ENCODE results near the gene PPP2R3A.

The PPP2R3A gene

DNA sequence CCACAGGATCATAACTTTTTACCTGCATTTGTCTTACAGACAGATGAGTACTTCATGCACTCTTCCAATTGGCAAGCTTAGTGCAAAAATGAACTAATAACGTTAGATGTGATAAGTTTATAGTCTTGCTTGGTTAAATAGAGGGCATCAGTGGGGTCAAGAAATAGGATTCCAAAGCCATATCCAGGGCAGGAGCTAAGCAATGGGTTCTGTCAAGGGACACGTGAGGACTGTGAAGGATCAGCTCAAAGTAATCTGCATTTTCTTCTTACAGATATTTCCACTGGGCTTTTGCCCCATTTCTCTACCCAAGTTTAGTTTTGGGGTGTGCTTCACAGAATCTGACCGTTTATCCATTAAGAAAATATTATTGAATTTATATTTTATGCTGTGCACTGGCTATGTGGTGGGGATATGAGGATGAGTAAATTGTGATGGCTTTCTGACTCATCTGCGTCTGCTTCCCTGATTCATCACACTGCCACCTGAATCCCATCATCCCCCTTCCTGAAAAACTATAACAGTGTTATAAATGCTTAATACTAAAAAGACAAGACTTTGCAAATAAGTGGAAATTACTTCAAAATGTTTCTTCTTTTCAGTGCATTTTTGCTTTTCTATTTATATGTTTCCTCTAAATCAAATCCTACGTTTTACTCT is 17.5 kb downstream of the PPP2R3A start:
- Histone ChIP-seq H3K9me3 (ENCODE audit: insufficient read depth, low read depth, low read length) (no peaks in the 10 kb centered on the region), H3K36me3 (ENCODE audit: insufficient read depth, low read length) (no peaks in the 10 kb centered on the region), H3K9me2 (replicated peaks; ENCODE audit: low read depth, low read length) (no peaks in the 10 kb centered on the region; the same call in 1 of the 2 replicates), H4K20me1 (ENCODE audit: insufficient read depth, low read length, poor library complexity, severe bottlenecking) (no peaks in the 10 kb centered on the region), H3K9ac (ENCODE audit: low read depth, low read length, poor library complexity, severe bottlenecking) (no peak overlapping the region), H3K4me1 (ENCODE audit: insufficient read depth, low read length, poor library complexity, severe bottlenecking) (no peaks in the 10 kb centered on the region), H3F3A (ENCODE audit: low read depth) (no peaks in the 10 kb centered on the region), H3K4me3 (ENCODE audit: low read length, poor library complexity, severe bottlenecking) (no peak overlapping the region), H3K4me2 (ENCODE audit: low read depth, low read length, poor library complexity, severe bottlenecking) (no peak overlapping the region), H3K27me3 (ENCODE audit: insufficient read depth, low read length, poor library complexity, severe bottlenecking) (no peaks in the 10 kb centered on the region), H3K79me2 (ENCODE audit: insufficient read depth, low read length) (no peaks in the 10 kb centered on the region), H2AFZ (ENCODE audit: low read length) (no peak overlapping the region)
- TF ChIP-seq EZH2phosphoT487 (IDR thresholded peaks at IDR 0.05; ENCODE audit: borderline replicate concordance), result no peak
- TF ChIP-seq, protein P1, sequence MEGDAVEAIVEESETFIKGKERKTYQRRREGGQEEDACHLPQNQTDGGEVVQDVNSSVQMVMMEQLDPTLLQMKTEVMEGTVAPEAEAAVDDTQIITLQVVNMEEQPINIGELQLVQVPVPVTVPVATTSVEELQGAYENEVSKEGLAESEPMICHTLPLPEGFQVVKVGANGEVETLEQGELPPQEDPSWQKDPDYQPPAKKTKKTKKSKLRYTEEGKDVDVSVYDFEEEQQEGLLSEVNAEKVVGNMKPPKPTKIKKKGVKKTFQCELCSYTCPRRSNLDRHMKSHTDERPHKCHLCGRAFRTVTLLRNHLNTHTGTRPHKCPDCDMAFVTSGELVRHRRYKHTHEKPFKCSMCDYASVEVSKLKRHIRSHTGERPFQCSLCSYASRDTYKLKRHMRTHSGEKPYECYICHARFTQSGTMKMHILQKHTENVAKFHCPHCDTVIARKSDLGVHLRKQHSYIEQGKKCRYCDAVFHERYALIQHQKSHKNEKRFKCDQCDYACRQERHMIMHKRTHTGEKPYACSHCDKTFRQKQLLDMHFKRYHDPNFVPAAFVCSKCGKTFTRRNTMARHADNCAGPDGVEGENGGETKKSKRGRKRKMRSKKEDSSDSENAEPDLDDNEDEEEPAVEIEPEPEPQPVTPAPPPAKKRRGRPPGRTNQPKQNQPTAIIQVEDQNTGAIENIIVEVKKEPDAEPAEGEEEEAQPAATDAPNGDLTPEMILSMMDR (conservative IDR thresholded peaks at IDR 0.05; ENCODE audit: low read length), result no peak

DNA sequence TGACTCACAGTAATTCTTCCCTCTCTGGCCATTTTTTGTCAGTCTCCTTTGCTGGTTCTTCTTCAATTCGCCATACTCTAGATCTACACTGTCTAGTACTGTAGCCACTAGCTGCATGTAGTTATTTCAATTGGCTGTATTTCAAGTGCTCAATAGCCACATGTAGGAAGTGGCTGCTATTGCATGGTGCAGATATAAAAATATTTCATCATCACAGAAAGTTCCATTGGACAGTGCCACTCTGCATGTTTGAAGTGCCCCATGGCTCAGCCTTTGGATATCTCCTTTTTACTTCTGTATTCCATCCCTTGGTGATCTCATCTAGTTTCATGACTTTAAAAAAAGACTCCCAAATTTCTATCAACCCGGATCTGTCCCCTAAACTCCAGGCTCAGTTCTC is 22.1 kb downstream of the PPP2R3A start:
- no peak overlapping the region for H2AFZ ChIP-seq (ENCODE audit: low read length)
- no peaks in the 10 kb centered on the region for H3K9me2 ChIP-seq (replicated peaks; ENCODE audit: low read depth, low read length)
- TF ChIP-seq, protein P1 (conservative IDR thresholded peaks at IDR 0.05; ENCODE audit: low read length), result no peak
- no peak for TF ChIP-seq EZH2phosphoT487 (IDR thresholded peaks at IDR 0.05; ENCODE audit: borderline replicate concordance)
- H3K9ac ChIP-seq (ENCODE audit: low read depth, low read length, poor library complexity, severe bottlenecking), result no peak overlapping the region
- no peaks in the 10 kb centered on the region for H3K27me3 ChIP-seq (ENCODE audit: insufficient read depth, low read length, poor library complexity, severe bottlenecking)
- no peaks in the 10 kb centered on the region for H3F3A ChIP-seq (ENCODE audit: low read depth)
- H4K20me1 ChIP-seq (ENCODE audit: insufficient read depth, low read length, poor library complexity, severe bottlenecking), result no peaks in the 10 kb centered on the region
- peaks cover 9% of the 10 kb centered on the region for H3K4me1 ChIP-seq (ENCODE audit: insufficient read depth, low read length, poor library complexity, severe bottlenecking)
- no peak overlapping the region for H3K4me3 ChIP-seq (ENCODE audit: low read length, poor library complexity, severe bottlenecking)
- H3K9me3 ChIP-seq (ENCODE audit: insufficient read depth, low read depth, low read length), result no peaks in the 10 kb centered on the region
- H3K4me2 ChIP-seq (ENCODE audit: low read depth, low read length, poor library complexity, severe bottlenecking), result no peak overlapping the region
- no peaks in the 10 kb centered on the region for H3K36me3 ChIP-seq (ENCODE audit: insufficient read depth, low read length)
- H3K79me2 ChIP-seq (ENCODE audit: insufficient read depth, low read length), result no peaks in the 10 kb centered on the region

DNA sequence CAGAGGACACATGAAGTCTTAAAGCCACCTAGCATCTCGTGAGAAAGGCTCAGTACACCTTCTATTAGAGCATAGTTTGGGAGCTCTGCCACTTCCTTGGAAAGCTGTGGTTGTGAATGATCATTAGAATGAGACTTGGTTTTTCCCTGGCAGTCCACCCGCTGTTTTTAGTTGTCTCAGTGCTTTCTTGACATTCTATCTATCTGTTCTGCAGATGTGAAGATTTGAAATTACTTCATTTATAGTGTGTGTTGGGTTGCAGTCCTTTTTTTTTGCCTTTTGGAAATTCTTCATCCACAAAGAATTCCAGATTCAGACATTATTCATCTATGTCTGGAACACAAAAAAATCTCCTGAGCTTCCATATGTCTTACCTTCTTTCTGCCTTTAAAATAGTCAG is 23.7 kb downstream of the PPP2R3A start:
- H3K36me3 ChIP-seq (ENCODE audit: insufficient read depth, low read length), result no peaks in the 10 kb centered on the region
- no peaks in the 10 kb centered on the region for H3F3A ChIP-seq (ENCODE audit: low read depth)
- no peaks in the 10 kb centered on the region for H3K9me3 ChIP-seq (ENCODE audit: insufficient read depth, low read depth, low read length)
- H4K20me1 ChIP-seq (ENCODE audit: insufficient read depth, low read length, poor library complexity, severe bottlenecking), result no peaks in the 10 kb centered on the region
- no peak for TF ChIP-seq EZH2phosphoT487 (IDR thresholded peaks at IDR 0.05; ENCODE audit: borderline replicate concordance)
- TF ChIP-seq, protein P1 (conservative IDR thresholded peaks at IDR 0.05; ENCODE audit: low read length), result no peak
- peaks cover 9% of the 10 kb centered on the region for H3K4me1 ChIP-seq (ENCODE audit: insufficient read depth, low read length, poor library complexity, severe bottlenecking)
- H3K4me2 ChIP-seq (ENCODE audit: low read depth, low read length, poor library complexity, severe bottlenecking), result no peak overlapping the region
- no peak overlapping the region for H3K4me3 ChIP-seq (ENCODE audit: low read length, poor library complexity, severe bottlenecking)
- H3K27me3 ChIP-seq (ENCODE audit: insufficient read depth, low read length, poor library complexity, severe bottlenecking), result no peaks in the 10 kb centered on the region
- H3K9me2 ChIP-seq (replicated peaks; ENCODE audit: low read depth, low read length), result no peaks in the 10 kb centered on the region
- no peak overlapping the region for H3K9ac ChIP-seq (ENCODE audit: low read depth, low read length, poor library complexity, severe bottlenecking)
- no peak overlapping the region for H2AFZ ChIP-seq (ENCODE audit: low read length)
- H3K79me2 ChIP-seq (ENCODE audit: insufficient read depth, low read length), result no peaks in the 10 kb centered on the region

Data from Loucy (cell line).